Fibroblast of lung (primary cell): ENCODE measurements around the gene PDE4B. TPM values are rescaled to one million over a fixed set of nuclear protein-coding genes. Genes with fewer than 3 reads are reported as not detected.

Experiments used
- DNase-seq, 2 donors: peaks; one replicate each; pipeline versions ENCODE4 v3.0.0 to v3.0.0-alpha.2; 2010; ENCODE audit warnings: low read depth in 2 of 2
- H2AFZ ChIP-seq: 2 replicates; pipeline ENCODE4 v1.5.1; 2012; ENCODE audit warnings: low read length, control low read depth, inconsistent platforms
- H3K27ac ChIP-seq: 2 replicates; pipeline ENCODE4 v1.5.1; 2011; ENCODE audit warnings: low read length, control low read depth; ENCODE audit not compliant: insufficient read depth
- H3K27me3 ChIP-seq: 2 replicates; pipeline ENCODE4 v1.5.1; 2011; ENCODE audit warnings: mild to moderate bottlenecking, low read length; ENCODE audit not compliant: control insufficient read depth, insufficient read depth
- H3K36me3 ChIP-seq: 2 replicates; pipeline ENCODE4 v1.5.1; 2011; ENCODE audit warnings: low read length; ENCODE audit not compliant: control insufficient read depth, insufficient read depth
- H3K4me1 ChIP-seq: 2 replicates; pipeline ENCODE4 v1.5.1; 2011; ENCODE audit warnings: low read length; ENCODE audit not compliant: control insufficient read depth, insufficient read depth; ENCODE audit errors: extremely low read depth
- H3K4me2 ChIP-seq: 2 replicates; pipeline ENCODE4 v1.5.1; 2011; ENCODE audit warnings: low read length, control low read depth; ENCODE audit not compliant: insufficient read depth; ENCODE audit errors: extremely low read depth
- H3K4me3 ChIP-seq, 4 experiments: fragments of 200-600 bp in 1 of 4; sonication (generic) in 1 of 4; replicated peaks in 1 of 4; 2 replicates each; pipeline ENCODE4 v1.5.1; 2011 to 2016; ENCODE audit warnings: low read length in 4 of 4, low read depth in 3 of 4, mild to moderate bottlenecking in 3 of 4, control low read depth in 2 of 4, inconsistent platforms in 1 of 4, mixed read lengths in 1 of 4; ENCODE audit not compliant: insufficient read depth in 1 of 4; ENCODE audit errors: control extremely low read depth in 1 of 4
- H3K79me2 ChIP-seq: 2 replicates; pipeline ENCODE4 v1.5.1; 2012; ENCODE audit warnings: mild to moderate bottlenecking, low read length, inconsistent platforms; ENCODE audit not compliant: control insufficient read depth, insufficient read depth
- H3K9ac ChIP-seq: 2 replicates; pipeline ENCODE4 v1.5.1; 2011; ENCODE audit warnings: mild to moderate bottlenecking, low read length, control low read depth; ENCODE audit not compliant: insufficient read depth
- H3K9me3 ChIP-seq: 2 replicates; pipeline ENCODE4 v1.5.1; 2012; ENCODE audit warnings: low read depth, low read length; ENCODE audit not compliant: control insufficient read depth, insufficient read depth
- H4K20me1 ChIP-seq: 2 replicates; pipeline ENCODE4 v1.5.1; 2011; ENCODE audit warnings: low read length; ENCODE audit not compliant: control insufficient read depth, insufficient read depth; ENCODE audit errors: extremely low read depth
- CTCF ChIP-seq, 2 donors: IDR thresholded peaks in 1 of 2; conservative IDR thresholded peaks in 1 of 2; 1 replicate in 1 of 2; 2 replicates in 1 of 2; pipeline ENCODE4 v1.5.1; 2011 to 2012; ENCODE audit warnings: low read length in 2 of 2, control low read depth in 1 of 2, inconsistent platforms in 1 of 2, low read depth in 1 of 2, mild to moderate bottlenecking in 1 of 2
- EZH2 ChIP-seq: IDR thresholded peaks from 2 replicates; pipeline ENCODE4 v1.5.1; 2012; ENCODE audit warnings: low read length, control low read depth, mild to moderate bottlenecking; ENCODE audit errors: missing control alignments
- polyA plus RNA-seq, 2 donors: library from polyadenylated mRNA; depleted of rRNA in 1 of 2; stranded (reverse) in 1 of 2; unstranded in 1 of 2; fragments of >200 nt; gene quantifications; 2 replicates each; pipeline ENCODE4 v1.2.1, GENCODE V29; 2011 to 2012; ENCODE audit warnings: missing spikeins in 1 of 2
- total RNA-seq: library from RNA; depleted of rRNA; stranded (reverse); fragments of >200 nt; gene quantifications from 2 replicates; pipeline ENCODE4 v1.2.1, GENCODE V29; 2014

Gene PDE4B
- total and polyA plus RNA-seq, 2 donors (not counting 1 experiment from before 2014, with no cell fraction given): 3.7 to 19.8 TPM

GRCh38 chr1:66266350-66266749, 473.7 kb downstream of the PDE4B start:
- Histone ChIP-seq H3K4me1 (no peaks in the 10 kb centered on the region), H3K4me3 (no peak overlapping the region)

DNA sequence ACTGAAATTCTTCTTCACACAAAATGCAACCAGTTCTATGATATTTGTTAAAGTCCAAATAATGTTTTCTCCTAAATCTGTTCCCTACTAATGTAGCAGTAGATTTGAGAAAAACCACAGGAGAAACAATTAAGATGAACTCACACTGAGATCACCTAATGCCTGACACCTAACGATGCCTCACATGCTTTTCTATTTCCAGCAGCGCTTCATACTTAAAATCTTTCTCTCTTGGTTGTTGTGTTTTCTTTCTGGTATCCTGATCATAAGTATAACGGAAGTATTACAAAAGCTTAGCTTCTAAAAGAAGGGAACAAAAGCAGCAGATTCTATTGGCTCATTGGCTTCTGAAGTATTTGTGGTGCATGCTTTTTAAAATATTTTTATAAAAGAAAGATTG, 474.1 kb downstream of the PDE4B start:
- H4K20me1 ChIP-seq: no peaks in the 10 kb centered on the region
- no peaks in the 10 kb centered on the region for H3K36me3 ChIP-seq
- no peak overlapping the region for H3K9ac ChIP-seq
- no peak overlapping the region for H2AFZ ChIP-seq
- H3K4me3 ChIP-seq: no peak overlapping the region
- H3K79me2 ChIP-seq: no peaks in the 10 kb centered on the region
- no peaks in the 10 kb centered on the region for H3K9me3 ChIP-seq
- TF ChIP-seq CTCF (conservative IDR thresholded peaks at IDR 0.05 in 1 of 2, IDR thresholded peaks at IDR 0.05 in 1 of 2; ENCODE audit: low read depth in 1 of 2, low read length in 2 of 2): no peak
- no peak for TF ChIP-seq EZH2
- H3K4me2 ChIP-seq: no peak overlapping the region
- peak in 1 of 2 donors; percentile 55 for DNase-seq
- H3K4me1 ChIP-seq: peaks cover under 1% of the 10 kb centered on the region
- H3K27me3 ChIP-seq: no peaks in the 10 kb centered on the region
- no peak overlapping the region for H3K27ac ChIP-seq

More at GRCh38 chr1:66266350-66266749, 473.7 kb downstream of the PDE4B start:
- Histone ChIP-seq H3K4me2 (no peak overlapping the region), H3K36me3 (no peaks in the 10 kb centered on the region), H3K9me3 (no peaks in the 10 kb centered on the region), H3K27ac (no peak overlapping the region), H3K79me2 (no peaks in the 10 kb centered on the region), H3K9ac (no peak overlapping the region), H3K27me3 (no peaks in the 10 kb centered on the region), H2AFZ (no peak overlapping the region), H4K20me1 (no peaks in the 10 kb centered on the region)
- TF ChIP-seq EZH2 (no peak), CTCF (conservative IDR thresholded peaks at IDR 0.05 in 1 of 2, IDR thresholded peaks at IDR 0.05 in 1 of 2; ENCODE audit: low read depth in 1 of 2, low read length in 2 of 2) (no peak)
- no peak for DNase-seq

GRCh38 chr1:66267201-66267940, 474.7 kb downstream of the PDE4B start:
- no peak for TF ChIP-seq EZH2
- no peak for TF ChIP-seq CTCF (conservative IDR thresholded peaks at IDR 0.05 in 1 of 2, IDR thresholded peaks at IDR 0.05 in 1 of 2; ENCODE audit: low read depth in 1 of 2, low read length in 2 of 2)
- no peaks in the 10 kb centered on the region for H4K20me1 ChIP-seq
- H3K36me3 ChIP-seq: no peaks in the 10 kb centered on the region
- H3K9ac ChIP-seq: no peak overlapping the region
- no peak overlapping the region for H3K4me3 ChIP-seq
- H3K4me2 ChIP-seq: no peak overlapping the region
- H3K9me3 ChIP-seq: no peaks in the 10 kb centered on the region
- DNase-seq: peak; percentile 39 to 51
- H3K27me3 ChIP-seq: no peaks in the 10 kb centered on the region
- no peak overlapping the region for H3K27ac ChIP-seq
- H3K79me2 ChIP-seq: no peaks in the 10 kb centered on the region
- no peak overlapping the region for H2AFZ ChIP-seq
- H3K4me1 ChIP-seq: peaks cover 7% of the 10 kb centered on the region
